Endothelial cell of umbilical vein (primary cell): ENCODE data around the gene WRAP73. TPM values are rescaled to one million over a fixed set of nuclear protein-coding genes. Genes with fewer than 3 reads are reported as not detected.

Source experiments
- BruUV-seq: library from RNA; stranded (reverse); fragments of 400-500 nt; replicated peaks from 2 replicates; lab custom pipeline; 2021; lab: Mats Ljungman, UMichigan
- CTCF ChIA-PET: fragments of 300-600, 350-600 bp; sonication (Branson Sonifier 250); formaldehyde crosslinking; loops from one replicate; lab custom pipeline; 2021; ENCODE audit warnings: antibody characterized with exemption, inconsistent platforms; lab: Charles Lee
- POLR2A ChIA-PET: fragments of 300-600, 350-600 bp; sonication (Branson Sonifier 250); formaldehyde crosslinking; loops from one replicate; lab custom pipeline; 2021; ENCODE audit warnings: antibody characterized with exemption, inconsistent platforms; lab: Charles Lee
- DNase-seq: peaks from one replicate; pipeline ENCODE4 v3.0.0-alpha.2; 2011; ENCODE audit warnings: low read depth, low spot score
- FAIRE-seq: peaks from 2 replicates; lab custom pipeline; 2011; peaks lifted over from hg19 to GRCh38; lab: Jason Lieb, UNC
- H2AFZ ChIP-seq: 2 replicates; pipeline ENCODE4 v1.6.0; 2012; ENCODE audit warnings: low read depth, low read length, control low read depth, inconsistent platforms
- H3K27ac ChIP-seq: 2 replicates; pipeline ENCODE4 v1.5.1; 2011; ENCODE audit warnings: low read depth, mild to moderate bottlenecking, control low read depth, low read length, moderate library complexity; ENCODE audit not compliant: insufficient read depth
- H3K27me3 ChIP-seq, 2 experiments: 2 replicates each; pipeline versions ENCODE4 v1.6.0 to v1.6.1; 2011; ENCODE audit warnings: low read length in 2 of 2, mixed read lengths in 1 of 2; ENCODE audit not compliant: control insufficient read depth in 2 of 2, insufficient read depth in 2 of 2
- H3K36me3 ChIP-seq, 2 experiments: 2 replicates in 1 of 2; 3 replicates in 1 of 2; pipeline ENCODE4 v1.5.1; 2011; ENCODE audit warnings: low read length in 2 of 2, mild to moderate bottlenecking in 1 of 2, moderate library complexity in 1 of 2; ENCODE audit not compliant: control insufficient read depth in 2 of 2, insufficient read depth in 2 of 2; ENCODE audit errors: extremely low read depth in 1 of 2
- H3K4me1 ChIP-seq: 3 replicates; pipeline ENCODE4 v1.5.1; 2011; ENCODE audit warnings: mild to moderate bottlenecking, low read length; ENCODE audit not compliant: control insufficient read depth, insufficient read depth; ENCODE audit errors: extremely low read depth
- H3K4me2 ChIP-seq: 2 replicates; pipeline ENCODE4 v1.6.1; 2011; ENCODE audit warnings: low read length, control low read depth, mixed read lengths; ENCODE audit not compliant: insufficient read depth
- H3K4me3 ChIP-seq, 3 experiments: fragments of 200-600 bp in 1 of 3; sonication (generic), shearing (Covaris generic) in 1 of 3; replicated peaks in 1 of 3; 2 replicates each; pipeline ENCODE4 v1.5.1; 2011 to 2016; ENCODE audit warnings: control low read depth in 3 of 3, low read length in 3 of 3, mild to moderate bottlenecking in 2 of 3, inconsistent platforms in 1 of 3, low read depth in 1 of 3, moderate library complexity in 1 of 3; ENCODE audit not compliant: insufficient read depth in 1 of 3
- H3K79me2 ChIP-seq: 2 replicates; pipeline ENCODE4 v1.6.0; 2012; ENCODE audit warnings: low read length, inconsistent platforms; ENCODE audit not compliant: control insufficient read depth, insufficient read depth
- H3K9ac ChIP-seq: replicated peaks from 2 replicates; pipeline ENCODE3; 2011; ENCODE audit warnings: low read length, control low read depth; ENCODE audit not compliant: insufficient read depth; ENCODE audit errors: extremely low read depth
- H3K9me1 ChIP-seq: replicated peaks from 3 replicates; pipeline ENCODE4 v1.6.0; 2011; ENCODE audit warnings: mild to moderate bottlenecking, low read length; ENCODE audit not compliant: control insufficient read depth, insufficient read depth; ENCODE audit errors: extremely low read depth
- H3K9me3 ChIP-seq: replicated peaks from 2 replicates; pipeline ENCODE4 v1.5.1; 2012; ENCODE audit warnings: low read length, inconsistent platforms; ENCODE audit not compliant: control insufficient read depth, insufficient read depth
- H4K20me1 ChIP-seq: replicated peaks from 2 replicates; pipeline ENCODE3; 2011; ENCODE audit warnings: mild to moderate bottlenecking, low read length; ENCODE audit not compliant: control insufficient read depth, insufficient read depth; ENCODE audit errors: extremely low read depth
- CTCF ChIP-seq, 2 donors: IDR thresholded peaks; 1 replicate in 1 of 2; 2 replicates in 1 of 2; pipeline ENCODE4 v1.5.1; 2011; ENCODE audit warnings: low read length in 2 of 2, mild to moderate bottlenecking in 2 of 2, moderate library complexity in 2 of 2, control low read depth in 1 of 2, inconsistent platforms in 1 of 2, low read depth in 1 of 2; ENCODE audit not compliant: insufficient read depth in 1 of 2; ENCODE audit errors: extremely low read depth in 1 of 2
- EZH2 ChIP-seq: IDR thresholded peaks from 2 replicates; pipeline ENCODE4 v1.6.1; 2012; ENCODE audit warnings: borderline replicate concordance, low read depth, mild to moderate bottlenecking, moderate library complexity, low read length, inconsistent platforms; ENCODE audit not compliant: severe bottlenecking
- FOS ChIP-seq: IDR thresholded peaks from 2 replicates; pipeline ENCODE4 v1.6.1; 2011; ENCODE audit warnings: mild to moderate bottlenecking, low read length, moderate library complexity, borderline replicate concordance; ENCODE audit not compliant: insufficient read depth
- GATA2 ChIP-seq: IDR thresholded peaks from 2 replicates; pipeline ENCODE4 v1.7.0; 2011; ENCODE audit warnings: low read depth, mild to moderate bottlenecking, moderate library complexity, mixed read lengths, low read length; ENCODE audit not compliant: insufficient read length, insufficient read depth
- JUN ChIP-seq: IDR thresholded peaks from 2 replicates; pipeline ENCODE4 v1.6.1; 2011; ENCODE audit warnings: borderline replicate concordance, low read depth; ENCODE audit not compliant: insufficient read length, insufficient read depth
- MYC ChIP-seq: IDR thresholded peaks from one replicate; pipeline ENCODE4 v1.6.1; 2011; ENCODE audit warnings: mild to moderate bottlenecking, low read depth, low read length
- POLR2A ChIP-seq: IDR thresholded peaks from 2 replicates; pipeline ENCODE4 v1.6.1; 2012; ENCODE audit warnings: low read depth, mild to moderate bottlenecking, control low read depth, low read length
- POLR2AphosphoS5 ChIP-seq: IDR thresholded peaks from 2 replicates; pipeline ENCODE4 v1.6.1; 2012; ENCODE audit warnings: low read depth, mild to moderate bottlenecking, control low read depth, low read length, moderate library complexity; ENCODE audit not compliant: insufficient read depth
- dilution Hi-C: fragments of 300-500 bp; cut with MboI; formaldehyde crosslinking; loops from one replicate; pipeline ENCODE4 v1.15.0; 2019; ENCODE audit warnings: low sequenced_read_pairs; ENCODE audit not compliant: extremely low pct_ligation_motif_present
- intact Hi-C: fragments of 100-400 bp; cut with micrococcal nuclease; formaldehyde crosslinking; loops from one replicate; pipeline ENCODE4 v1.10.0; 2022
- polyA plus RNA-seq, 4 experiments: library from polyadenylated mRNA; depleted of rRNA in 3 of 4; stranded (reverse) in 3 of 4; unstranded in 1 of 4; fragments of >200 nt; gene quantifications; 2 replicates each; pipeline versions ENCODE4 v1.2.1 to v1.2.3, GENCODE V29; 2011 to 2012; ENCODE audit warnings: missing spikeins in 1 of 4
- total RNA-seq: library from RNA; stranded (reverse); gene quantifications from 2 replicates; pipeline ENCODE4 v1.2.3, GENCODE V29; 2021
- TF ChIP-seq, protein P1 (sequence below): IDR thresholded peaks from 2 replicates; pipeline ENCODE4 v1.6.1; 2011; ENCODE audit not compliant: insufficient read depth, insufficient read length

Gene WRAP73
- total and polyA plus RNA-seq, 2 donors (not counting 3 experiments of a cell fraction or from before 2014, with no cell fraction given): 23.0 to 50.7 TPM

- CTCF ChIA-PET: interaction anchor here (0.9 to 3.8 kb wide), 3 partner anchors 9 to 157 kb away, joined by 4 to 24 read pairs (median 6); no protein-coding TSS in a partner anchor
- Histone ChIP-seq H3K27ac (no peak overlapping the region), H3K79me2 (no peaks in the 10 kb centered on the region), H2AFZ (no peak overlapping the region), H4K20me1 (no peaks in the 10 kb centered on the region), H3K4me1 (peaks cover 31% of the 10 kb centered on the region), H3K27me3 (no peaks in the 10 kb centered on the region), H3K9me1 (no peaks in the 10 kb centered on the region), H3K9me3 (no peaks in the 10 kb centered on the region), H3K36me3 (no peaks in the 10 kb centered on the region), H3K9ac (no peak overlapping the region), H3K4me3 (peak overlapping the region in 1 of 3 experiments; percentile 67), H3K4me2 (no peak overlapping the region)
- dilution Hi-C loops (no loop called here), intact Hi-C loops (loop anchor here (2.0 kb wide), 1 partner anchor 69 kb away; no protein-coding TSS in a partner anchor)
- no peak for TF ChIP-seq CTCF (IDR thresholded peaks at IDR 0.05; ENCODE audit: extremely low read depth in 1 of 2, insufficient read depth in 1 of 2, low read depth in 1 of 2, low read length in 2 of 2)
- TF ChIP-seq GATA2: no peak
- no peak for TF ChIP-seq POLR2AphosphoS5
- no peak for TF ChIP-seq POLR2A
- TF ChIP-seq EZH2: no peak
- TF ChIP-seq MYC: no peak
- no peak for TF ChIP-seq FOS
- TF ChIP-seq JUN: no peak
- TF ChIP-seq, protein P1, sequence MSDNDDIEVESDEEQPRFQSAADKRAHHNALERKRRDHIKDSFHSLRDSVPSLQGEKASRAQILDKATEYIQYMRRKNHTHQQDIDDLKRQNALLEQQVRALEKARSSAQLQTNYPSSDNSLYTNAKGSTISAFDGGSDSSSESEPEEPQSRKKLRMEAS: no peak
- POLR2A ChIA-PET: interaction anchor here (1.4 kb wide), 1 partner anchor 19 kb away, joined by 3 read pairs; no protein-coding TSS in a partner anchor
- FAIRE-seq: peak; percentile 8
- no peak for DNase-seq
- BruUV-seq: no TSS peak
Observed at GRCh38 chr1:3609769-3610526, 40.0 kb downstream of the WRAP73 start.
